SK-N-SH (cell line): Measurements from ENCODE around the gene ZNF662. TPM values are rescaled to one million over a fixed set of nuclear protein-coding genes. Genes with fewer than 3 reads are reported as not detected.

Experiments
- CTCF ChIA-PET: fragments of 300-600, 350-600 bp; formaldehyde crosslinking; extraction: SDS; loops from one replicate; lab custom pipeline; 2021; lab: Yijun Ruan, JAX
- POLR2A ChIA-PET: fragments of 350-600 bp; sonication (Branson Sonifier 250); formaldehyde crosslinking; extraction: SDS; loops from one replicate; lab custom pipeline; 2020; ENCODE audit warnings: antibody characterized with exemption, inconsistent platforms; lab: Yijun Ruan, JAX
- DNase-seq: peaks from one replicate; pipeline ENCODE4 v3.0.0; 2012
- H2AFZ ChIP-seq: fragments of 200-600 bp; sonication (generic); 2 replicates; pipeline ENCODE4 v1.8.1; 2016; ENCODE audit warnings: antibody characterized with exemption, mild to moderate bottlenecking, low read depth
- H3F3A ChIP-seq: fragments of 200-600 bp; sonication (generic); replicated peaks from 2 replicates; pipeline ENCODE3; 2016; ENCODE audit warnings: antibody characterized with exemption, mild to moderate bottlenecking; ENCODE audit not compliant: insufficient read depth
- H3K27ac ChIP-seq, 2 experiments: fragments of 200-500 bp in 1 of 2; fragments of 200-600 bp in 1 of 2; sonication (Bioruptor generic) in 1 of 2; sonication (generic), shearing (Covaris generic) in 1 of 2; 2 replicates each; pipeline versions ENCODE4 v1.5.1 to v1.6.1; 2014 to 2016; ENCODE audit warnings: low read depth in 2 of 2, inconsistent platforms in 1 of 2, low read length in 1 of 2, mild to moderate bottlenecking in 1 of 2, mixed read lengths in 1 of 2
- H3K27me3 ChIP-seq: fragments of 200-600 bp; sonication (generic), shearing (Covaris generic); 2 replicates; pipeline ENCODE4 v1.6.1; 2016; ENCODE audit warnings: mixed run types; ENCODE audit not compliant: insufficient read depth
- H3K36me3 ChIP-seq, 2 experiments: fragments of 200-500 bp in 1 of 2; fragments of 200-600 bp in 1 of 2; sonication (Bioruptor generic) in 1 of 2; sonication (generic) in 1 of 2; replicated peaks in 1 of 2; 2 replicates each; pipeline versions ENCODE3 to v1.5.1; 2014 to 2016; ENCODE audit warnings: low read length in 1 of 2, mild to moderate bottlenecking in 1 of 2; ENCODE audit not compliant: insufficient read depth in 2 of 2, control insufficient read depth in 1 of 2
- H3K4me1 ChIP-seq, 2 experiments: fragments of 200-500 bp in 1 of 2; fragments of 200-600 bp in 1 of 2; sonication (Bioruptor generic) in 1 of 2; sonication (generic), shearing (Covaris generic) in 1 of 2; 2 replicates each; pipeline versions ENCODE4 v1.5.1 to v1.6.1; 2014 to 2016; ENCODE audit warnings: low read depth in 1 of 2, low read length in 1 of 2, mixed run types in 1 of 2; ENCODE audit not compliant: insufficient read depth in 2 of 2, control insufficient read depth in 1 of 2
- H3K4me2 ChIP-seq: fragments of 200-600 bp; sonication (generic), shearing (Covaris generic); 2 replicates; pipeline ENCODE4 v1.6.1; 2017; ENCODE audit warnings: mixed run types
- H3K4me3 ChIP-seq, 2 experiments: fragments of 200-500 bp in 1 of 2; fragments of 200-600 bp in 1 of 2; sonication (Bioruptor generic) in 1 of 2; sonication (generic), shearing (Covaris generic) in 1 of 2; 2 replicates each; pipeline versions ENCODE4 v1.5.1 to v1.8.1; 2014 to 2016; ENCODE audit warnings: low read depth in 2 of 2, inconsistent platforms in 1 of 2, low read length in 1 of 2, mild to moderate bottlenecking in 1 of 2, mixed read lengths in 1 of 2, moderate library complexity in 1 of 2
- H3K79me2 ChIP-seq: fragments of 200-600 bp; sonication (generic); 2 replicates; pipeline ENCODE4 v1.8.1; 2017; ENCODE audit warnings: mild to moderate bottlenecking; ENCODE audit not compliant: insufficient read depth
- H3K9ac ChIP-seq: fragments of 200-600 bp; sonication (generic); 2 replicates; pipeline ENCODE4 v1.6.1; 2017; ENCODE audit warnings: mixed run types
- H3K9me2 ChIP-seq: fragments of 200-600 bp; sonication (generic); 2 replicates; pipeline ENCODE4 v1.6.1; 2017; ENCODE audit warnings: mixed run types
- H3K9me3 ChIP-seq: fragments of 200-600 bp; sonication (generic); 2 replicates; pipeline ENCODE4 v1.6.1; 2017; ENCODE audit warnings: mixed run types, mild to moderate bottlenecking, moderate library complexity
- H4K20me1 ChIP-seq: fragments of 200-600 bp; sonication (generic); 2 replicates; pipeline ENCODE4 v1.6.1; 2017; ENCODE audit warnings: mild to moderate bottlenecking, mixed run types; ENCODE audit not compliant: insufficient read depth
- CHD2 ChIP-seq: fragments of 150-350 bp; IDR thresholded peaks from 2 replicates; pipeline ENCODE4 v1.6.1; 2018; ENCODE audit warnings: low read length; ENCODE audit not compliant: partially characterized antibody
- CTCF ChIP-seq: fragments of 200-600 bp; sonication (generic); IDR thresholded peaks from 2 replicates; pipeline ENCODE4 v1.6.1; 2017; ENCODE audit warnings: antibody characterized with exemption, mild to moderate bottlenecking, moderate library complexity
- ELF1 ChIP-seq: IDR thresholded peaks from 2 replicates; pipeline ENCODE4 v1.4.0; 2012
- EP300 ChIP-seq, 2 experiments: IDR thresholded peaks; 2 replicates each; pipeline versions ENCODE4 v1.4.0 to v1.6.1; 2012; ENCODE audit warnings: borderline replicate concordance in 1 of 2, low read depth in 1 of 2, low read length in 1 of 2
- EZH2phosphoT487 ChIP-seq: fragments of 200-600 bp; sonication (generic); IDR thresholded peaks from 2 replicates; pipeline ENCODE4 v1.6.1; 2017; ENCODE audit warnings: low read depth, mixed run types, mild to moderate bottlenecking, antibody characterized with exemption, moderate library complexity, borderline replicate concordance
- FOXM1 ChIP-seq: IDR thresholded peaks from 2 replicates; pipeline ENCODE4 v1.4.0; 2012; ENCODE audit warnings: low read depth, mild to moderate bottlenecking
- GABPA ChIP-seq: IDR thresholded peaks from 2 replicates; pipeline ENCODE4 v1.4.0; 2012; ENCODE audit warnings: low read depth, mild to moderate bottlenecking
- GATA2 ChIP-seq: sonication (generic); formaldehyde crosslinking; IDR thresholded peaks from 2 replicates; pipeline ENCODE4 v1.5.0; 2020; ENCODE audit warnings: mild to moderate bottlenecking, missing genetic modification reagents
- JUND ChIP-seq: IDR thresholded peaks from 2 replicates; pipeline ENCODE4 v1.4.0; 2012
- MAX ChIP-seq: IDR thresholded peaks from 2 replicates; pipeline ENCODE4 v1.4.0; 2012; ENCODE audit warnings: low read depth
- MEF2A ChIP-seq: IDR thresholded peaks from 2 replicates; pipeline ENCODE4 v1.4.0; 2012; ENCODE audit warnings: low read depth, borderline replicate concordance
- MXI1 ChIP-seq: IDR thresholded peaks from 2 replicates; pipeline ENCODE4 v1.6.1; 2012; ENCODE audit warnings: mild to moderate bottlenecking, low read depth, low read length, improper control_type of control experiment
- NFIC ChIP-seq: IDR thresholded peaks from 2 replicates; pipeline ENCODE4 v1.4.0; 2012; ENCODE audit warnings: borderline replicate concordance
- NRF1 ChIP-seq: IDR thresholded peaks from 2 replicates; pipeline ENCODE4 v1.6.1; 2012; ENCODE audit warnings: low read depth, mild to moderate bottlenecking, low read length
- POLR2AphosphoS5 ChIP-seq: IDR thresholded peaks from 2 replicates; pipeline ENCODE4 v1.6.1; 2012; ENCODE audit warnings: low read depth, low read length
- RAD21 ChIP-seq: IDR thresholded peaks from 2 replicates; pipeline ENCODE4 v1.6.1; 2012; ENCODE audit warnings: mild to moderate bottlenecking, low read length
- RCOR1 ChIP-seq: fragments of 150-350 bp; IDR thresholded peaks from 2 replicates; pipeline ENCODE4 v1.6.1; 2017; ENCODE audit warnings: antibody characterized with exemption, low read length
- RFX5 ChIP-seq: IDR thresholded peaks from 2 replicates; pipeline ENCODE4 v1.6.1; 2012; ENCODE audit warnings: mild to moderate bottlenecking, improper control_type of control experiment, low read length
- RXRA ChIP-seq: IDR thresholded peaks from 2 replicates; pipeline ENCODE4 v1.4.0; 2012; ENCODE audit warnings: low read depth, mild to moderate bottlenecking, borderline replicate concordance
- TAF1 ChIP-seq: IDR thresholded peaks from 2 replicates; pipeline ENCODE4 v1.6.1; 2012; ENCODE audit warnings: low read depth, mild to moderate bottlenecking, low read length, moderate library complexity, borderline replicate concordance
- TCF12 ChIP-seq: IDR thresholded peaks from 2 replicates; pipeline ENCODE4 v1.4.0; 2012
- TEAD4 ChIP-seq: IDR thresholded peaks from 2 replicates; pipeline ENCODE4 v1.4.0; 2012; ENCODE audit warnings: mild to moderate bottlenecking, borderline replicate concordance; ENCODE audit not compliant: insufficient read depth
- USF1 ChIP-seq: IDR thresholded peaks from 2 replicates; pipeline ENCODE4 v1.4.0; 2012; ENCODE audit warnings: low read depth, borderline replicate concordance
- WGBS: methylation state at CpG from one replicate; pipeline ENCODE4 v1.1.6; 2017; ENCODE audit warnings: low lambda C conversion rate; 5-methylcytosine and 5-hydroxymethylcytosine counted together
- polyA plus RNA-seq, 3 experiments: library from polyadenylated mRNA; depleted of rRNA; stranded (reverse); fragments of >200 nt; gene quantifications; 2 replicates each; pipeline ENCODE4 v1.2.3, GENCODE V29; 2012

The ZNF662 gene
- polyA plus RNA-seq, 1 of the 3 experiments (the other 2 are of a cell fraction) = 0.30 TPM

GRCh38 chr3:42884324-42884723, 21.6 kb upstream of the ZNF662 start (continued):
- TF ChIP-seq RCOR1 (no peak), JUND (no peak), ELF1 (no peak), TEAD4 (no peak), NRF1 (no peak), EZH2phosphoT487 (no peak), CHD2 (no peak), RFX5 (no peak), RXRA (no peak), MXI1 (no peak)

- peaks cover 0 to 2% of the 10 kb centered on the region in 2 experiments; a peak in 1 of 4 replicates for H3K4me1 ChIP-seq
Observed at GRCh38 chr3:42886294-42886822, 19.6 kb upstream of the ZNF662 start.

GRCh38 chr3:42887084-42887483, 18.9 kb upstream of the ZNF662 start:
- Histone ChIP-seq H3K79me2 (no peaks in the 10 kb centered on the region), H3K4me3 (no peak overlapping the region), H3K9ac (no peak overlapping the region), H3K4me2 (no peak overlapping the region), H3K9me2 (no peaks in the 10 kb centered on the region), H2AFZ (no peak overlapping the region), H3F3A (no peaks in the 10 kb centered on the region), H3K27ac (no peak overlapping the region), H3K4me1 (no peaks in the 10 kb centered on the region), H3K27me3 (0 out of 2 replicates have a peak, but pooled peaks cover 7% of the 10 kb centered on the region), H4K20me1 (no peaks in the 10 kb centered on the region), H3K9me3 (no peaks in the 10 kb centered on the region), H3K36me3 (no peaks in the 10 kb centered on the region)
- DNase-seq = no peak
- 66% methylated on average over 3 of the region's 3 CpGs for WGBS
- CTCF ChIA-PET = interaction anchor here (2.6 kb wide), 1 partner anchor 56 kb away, joined by 9 read pairs; no protein-coding TSS in a partner anchor
- TF ChIP-seq MAX (no peak), TCF12 (no peak), GATA2 (CRISPR knock-in tag) (no peak), ELF1 (no peak), TEAD4 (no peak), MEF2A (no peak), JUND (no peak), NFIC (no peak), EP300 (IDR thresholded peaks at IDR 0.05; ENCODE audit: borderline replicate concordance in 1 of 2, low read depth in 1 of 2, low read length in 1 of 2) (no peak), POLR2AphosphoS5 (no peak), MXI1 (no peak), CTCF (no peak), USF1 (no peak), RAD21 (no peak), FOXM1 (no peak), RXRA (no peak)
- POLR2A ChIA-PET = no interaction called here

More at GRCh38 chr3:42886294-42886822, 19.6 kb upstream of the ZNF662 start:
- Histone ChIP-seq H3K79me2 (no peaks in the 10 kb centered on the region), H3K4me3 (no peak overlapping the region), H3K9me3 (no peaks in the 10 kb centered on the region), H4K20me1 (no peaks in the 10 kb centered on the region), H3K36me3 (no peaks in the 10 kb centered on the region), H3K27me3 (0 out of 2 replicates have a peak, but pooled peaks cover 7% of the 10 kb centered on the region), H3K4me2 (no peak overlapping the region), H2AFZ (no peak overlapping the region), H3K9me2 (no peaks in the 10 kb centered on the region), H3K27ac (no peak overlapping the region), H3F3A (no peaks in the 10 kb centered on the region), H3K9ac (no peak overlapping the region)
- ChIA-PET POLR2A (no interaction called here), CTCF (interaction anchor here (2.6 kb wide), 1 partner anchor 55 kb away, joined by 9 read pairs; no protein-coding TSS in a partner anchor)
- DNase-seq = no peak
- TF ChIP-seq EP300 (IDR thresholded peaks at IDR 0.05; ENCODE audit: borderline replicate concordance in 1 of 2, low read depth in 1 of 2, low read length in 1 of 2) (no peak), RAD21 (no peak), TAF1 (no peak), POLR2AphosphoS5 (no peak), GABPA (no peak), NFIC (no peak)
- WGBS = 25% methylated on average over 1 of the region's 1 CpG
